A549 (cell line): ENCODE measurements around the gene METTL6. TPM values are rescaled to one million over a fixed set of nuclear protein-coding genes. Genes with fewer than 3 reads are reported as not detected.

Experiments
- ATAC-seq, 2 experiments: fragments of 200-7000 bp in 1 of 2; fragments of >200 bp in 1 of 2; cut with Nextera tagmentation in 1 of 2; cut with Tn5 transposase in 1 of 2; 3 replicates each; pipeline versions ENCODE4 v1.8.0 to v1.9.1; 2018 to 2020; ENCODE audit warnings: mild to moderate bottlenecking in 1 of 2, moderate library complexity in 1 of 2
- CTCF ChIA-PET: fragments of 300-600 bp; sonication (Branson Sonifier 250); formaldehyde crosslinking; extraction: SDS; loops from one replicate; lab custom pipeline; 2021; ENCODE audit warnings: antibody characterized with exemption, inconsistent platforms; lab: Yijun Ruan, JAX
- POLR2A ChIA-PET: fragments of 350-600 bp; formaldehyde crosslinking; extraction: SDS; loops from one replicate; lab custom pipeline; 2021; ENCODE audit warnings: antibody characterized with exemption, inconsistent platforms; lab: Yijun Ruan, JAX
- DNase-seq, 2 experiments: peaks; one replicate each; pipeline versions ENCODE4 v3.0.0 to v3.0.0-alpha.2; 2011 to 2016; ENCODE audit warnings: low read depth in 1 of 2, low spot score in 1 of 2
- FAIRE-seq: peaks from 2 replicates; lab custom pipeline; 2011; peaks lifted over from hg19 to GRCh38; lab: Jason Lieb, UNC
- H3K27ac ChIP-seq, 2 experiments: fragments of >200 bp; sonication (Bioruptor Twin); formaldehyde crosslinking; 3 replicates each; pipeline ENCODE4 v1.5.1; 2016 to 2017
- H3K4me1 ChIP-seq: fragments of >200 bp; sonication (Bioruptor Twin); formaldehyde crosslinking; 3 replicates; pipeline ENCODE4 v1.6.1; 2016
- H3K4me2 ChIP-seq: fragments of >200 bp; sonication (Bioruptor Twin); formaldehyde crosslinking; 3 replicates; pipeline ENCODE4 v1.6.1; 2016
- H3K4me3 ChIP-seq: fragments of >200 bp; sonication (Bioruptor Twin); formaldehyde crosslinking; 3 replicates; pipeline ENCODE4 v1.5.1; 2016
- H3K9me3 ChIP-seq: fragments of >200 bp; sonication (Bioruptor Twin); formaldehyde crosslinking; 3 replicates; pipeline ENCODE4 v1.6.1; 2016
- ATOH8 ChIP-seq: fragments of 250-450 bp; sonication (Bioruptor Pico); IDR thresholded peaks from 2 replicates; pipeline ENCODE4 v1.5.0; 2020; ENCODE audit warnings: low read depth, mild to moderate bottlenecking, moderate library complexity
- BCL3 ChIP-seq: fragments of >200 bp; sonication (Bioruptor Twin); formaldehyde crosslinking; IDR thresholded peaks from 3 replicates; pipeline ENCODE4 v1.6.1; 2016
- BHLHE40 ChIP-seq: IDR thresholded peaks from 2 replicates; pipeline ENCODE4 v1.6.1; 2012; ENCODE audit warnings: low read depth, low read length, inconsistent platforms
- CBX8 ChIP-seq: fragments of 200-600 bp; sonication (generic); IDR thresholded peaks from 2 replicates; pipeline ENCODE4 v1.6.1; 2016
- CHD4 ChIP-seq: fragments of 200-600 bp; sonication (generic); IDR thresholded peaks from 2 replicates; pipeline ENCODE4 v1.6.1; 2016; ENCODE audit warnings: antibody characterized with exemption, mild to moderate bottlenecking, borderline replicate concordance
- CTCF ChIP-seq: fragments of >200 bp; sonication (Bioruptor Twin); formaldehyde crosslinking; IDR thresholded peaks from 3 replicates; pipeline ENCODE4 v1.5.1; 2016
- EHMT2 ChIP-seq: fragments of 200-600 bp; sonication (generic); IDR thresholded peaks from 2 replicates; pipeline ENCODE4 v1.6.1; 2016; ENCODE audit warnings: antibody characterized with exemption, low read depth, mild to moderate bottlenecking, moderate library complexity
- ELK1 ChIP-seq: fragments of 150-350 bp; IDR thresholded peaks from 2 replicates; pipeline ENCODE4 v1.6.1; 2014; ENCODE audit warnings: low read depth, mild to moderate bottlenecking, low read length
- ESRRA ChIP-seq: fragments of 150-350 bp; IDR thresholded peaks from 2 replicates; pipeline ENCODE4 v1.6.1; 2014; ENCODE audit warnings: mild to moderate bottlenecking, low read length, borderline replicate concordance
- FOSB ChIP-seq: fragments of 250-450 bp; sonication (Bioruptor Pico); IDR thresholded peaks from 2 replicates; pipeline ENCODE4 v1.5.0; 2020; ENCODE audit warnings: mild to moderate bottlenecking, moderate library complexity
- HDAC2 ChIP-seq: fragments of 200-600 bp; sonication (generic); IDR thresholded peaks from 2 replicates; pipeline ENCODE4 v1.6.1; 2016
- HOXA7 ChIP-seq: fragments of 250-450 bp; sonication (Bioruptor Pico); IDR thresholded peaks from 2 replicates; pipeline ENCODE4 v1.5.0; 2020; ENCODE audit warnings: mild to moderate bottlenecking, moderate library complexity
- MAX ChIP-seq: IDR thresholded peaks from 2 replicates; pipeline ENCODE4 v1.6.1; 2012
- MAZ ChIP-seq: fragments of 150-350 bp; IDR thresholded peaks from 2 replicates; pipeline ENCODE4 v1.6.1; 2014; ENCODE audit warnings: antibody characterized with exemption, low read depth, low read length, borderline replicate concordance
- NPAS2 ChIP-seq: fragments of 250-450 bp; sonication (Bioruptor Pico); IDR thresholded peaks from 2 replicates; pipeline ENCODE4 v1.8.0; 2022; ENCODE audit warnings: mild to moderate bottlenecking, moderate library complexity, borderline replicate concordance
- NR3C1 ChIP-seq: fragments of >200 bp; sonication (Bioruptor Twin); formaldehyde crosslinking; IDR thresholded peaks from 3 replicates; pipeline ENCODE4 v1.6.1; 2017
- PHF8 ChIP-seq: fragments of 200-600 bp; sonication (generic); IDR thresholded peaks from 2 replicates; pipeline ENCODE4 v1.6.1; 2016; ENCODE audit warnings: low read depth, mild to moderate bottlenecking, antibody characterized with exemption, moderate library complexity, borderline replicate concordance
- POLR2A ChIP-seq: IDR thresholded peaks from 2 replicates; pipeline ENCODE4 v1.6.1; 2012; ENCODE audit warnings: mild to moderate bottlenecking, low read length
- RAD21 ChIP-seq, 2 experiments: fragments of >200 bp in 1 of 2; sonication (Bioruptor Twin) in 1 of 2; formaldehyde crosslinking in 1 of 2; IDR thresholded peaks in 1 of 2; conservative IDR thresholded peaks in 1 of 2; 2 replicates in 1 of 2; 3 replicates in 1 of 2; pipeline ENCODE4 v1.6.1; 2012 to 2018; ENCODE audit warnings: inconsistent platforms in 1 of 2
- RARB ChIP-seq: fragments of 250-450 bp; sonication (Bioruptor Pico); IDR thresholded peaks from 2 replicates; pipeline ENCODE4 v1.8.0; 2021; ENCODE audit warnings: mild to moderate bottlenecking, moderate library complexity
- RFX5 ChIP-seq: fragments of 450-650 bp; IDR thresholded peaks from 2 replicates; pipeline ENCODE4 v1.7.1; 2014; ENCODE audit warnings: antibody characterized with exemption, mild to moderate bottlenecking, moderate library complexity
- RNF2 ChIP-seq: fragments of 200-600 bp; sonication (generic); IDR thresholded peaks from 2 replicates; pipeline ENCODE4 v1.6.1; 2016; ENCODE audit warnings: low read depth, mild to moderate bottlenecking, antibody characterized with exemption, moderate library complexity, borderline replicate concordance
- SREBF2 ChIP-seq: fragments of 450-650 bp; IDR thresholded peaks from 2 replicates; pipeline ENCODE4 v1.6.1; 2014; ENCODE audit warnings: mild to moderate bottlenecking, moderate library complexity
- USF2 ChIP-seq: fragments of 450-650 bp; IDR thresholded peaks from 2 replicates; pipeline ENCODE4 v1.6.1; 2014; ENCODE audit warnings: antibody characterized with exemption
- ZNF302 ChIP-seq: fragments of 250-450 bp; sonication (Bioruptor Pico); IDR thresholded peaks from 2 replicates; pipeline ENCODE4 v1.9.0; 2021; ENCODE audit warnings: inconsistent platforms, mild to moderate bottlenecking, moderate library complexity
- WGBS: methylation state at CpG from one replicate; pipeline ENCODE4 v1.1.6; 2017; ENCODE audit errors: missing lambda C conversion rate; 5-methylcytosine and 5-hydroxymethylcytosine counted together
- polyA plus RNA-seq, 4 experiments: library from polyadenylated mRNA; depleted of rRNA in 3 of 4; stranded (reverse); fragments of >200 nt; fragmentation: RNase III in 1 of 4; extraction: RNeasy Plus Mini Kit Qiagen cat#74134 plus additional on column Dnase treatment in 1 of 4; gene quantifications; 2 replicates in 3 of 4; 3 replicates in 1 of 4; pipeline ENCODE4 v1.2.3, GENCODE V29; 2011 to 2017

The METTL6 gene
- polyA plus RNA-seq, 2 of the 4 experiments (the other 2 are of a cell fraction): 29.6 to 42.7 TPM

- TF ChIP-seq EHMT2 (no peak), CHD4 (no peak), USF2 (no peak), HOXA7 (CRISPR knock-in tag) (no peak), ESRRA (no peak), ATOH8 (CRISPR knock-in tag) (no peak), ELK1 (no peak), CTCF (no peak), FOSB (CRISPR knock-in tag) (no peak), SREBF2 (no peak), RFX5 (no peak), NR3C1 (no peak)
- WGBS: 70% methylated on average over 3 of the region's 3 CpGs
- H3K4me2 ChIP-seq: no peak overlapping the region
- CTCF ChIA-PET: interaction anchor here (1.3 to 8.5 kb wide), 2 partner anchors 136 to 198 kb away, joined by 4 to 175 read pairs; partner anchors contain the start of gene CAPN7
- H3K9me3 ChIP-seq: no peaks in the 10 kb centered on the region
- H3K27ac ChIP-seq: no peak overlapping the region
- no peaks in the 10 kb centered on the region for H3K4me1 ChIP-seq
- H3K4me3 ChIP-seq: no peak overlapping the region
- FAIRE-seq (no peak), DNase-seq (no peak), ATAC-seq (no peak)
- POLR2A ChIA-PET: interaction anchor here (0.7 kb wide), 1 partner anchor 24 kb away, joined by 4 read pairs; no protein-coding TSS in a partner anchor
Measured at GRCh38 chr3:15403495-15403894, 23.8 kb downstream of the METTL6 start.

GRCh38 chr3:15401936-15402335 lies 25.4 kb downstream of the METTL6 start:
- 80% methylated on average over 4 of the region's 4 CpGs for WGBS
- no peaks in the 10 kb centered on the region for H3K9me3 ChIP-seq
- H3K4me3 ChIP-seq: no peak overlapping the region
- ATAC-seq (no peak), DNase-seq (no peak), FAIRE-seq (no peak)
- CTCF ChIA-PET: interaction anchor here (0.7 to 8.5 kb wide), 2 partner anchors 135 to 164 kb away, joined by 3 to 175 read pairs; no protein-coding TSS in a partner anchor
- POLR2A ChIA-PET: no interaction called here
- TF ChIP-seq MAX: no peak
- no peak for TF ChIP-seq ESRRA
- TF ChIP-seq PHF8: no peak
- TF ChIP-seq RARB (CRISPR knock-in tag): no peak
- H3K4me2 ChIP-seq: no peak overlapping the region
- no peak overlapping the region for H3K27ac ChIP-seq
- H3K4me1 ChIP-seq: no peaks in the 10 kb centered on the region

GRCh38 chr3:15399970-15400369 lies 27.4 kb downstream of the METTL6 start:
- WGBS: 74% methylated on average over 5 of the region's 5 CpGs
- FAIRE-seq: no peak
- no peak for TF ChIP-seq CBX8
- no peak for TF ChIP-seq ESRRA
- TF ChIP-seq MAX: no peak
- TF ChIP-seq BCL3: no peak
- no peak for TF ChIP-seq NPAS2 (CRISPR knock-in tag)
- TF ChIP-seq BHLHE40: no peak
- TF ChIP-seq HDAC2: no peak
- TF ChIP-seq ZNF302 (CRISPR knock-in tag): no peak
- TF ChIP-seq MAZ: no peak
- no peak for TF ChIP-seq RAD21 (conservative IDR thresholded peaks at IDR 0.05 in 1 of 2, IDR thresholded peaks at IDR 0.05 in 1 of 2)
- TF ChIP-seq POLR2A: no peak
- TF ChIP-seq CTCF: no peak
- TF ChIP-seq RNF2: no peak

More at GRCh38 chr3:15399970-15400369, 27.4 kb downstream of the METTL6 start:
- no peaks in the 10 kb centered on the region for H3K9me3 ChIP-seq
- CTCF ChIA-PET: interaction anchor here (1.4 to 2.8 kb wide), 2 partner anchors 21 to 132 kb away, joined by 4 to 15 read pairs; no protein-coding TSS in a partner anchor
- no peak overlapping the region for H3K27ac ChIP-seq
- POLR2A ChIA-PET: no interaction called here
- no peak overlapping the region for H3K4me2 ChIP-seq
- H3K4me1 ChIP-seq: no peaks in the 10 kb centered on the region
- H3K4me3 ChIP-seq: no peak overlapping the region
- DNase-seq (no peak), ATAC-seq (no peak)
